HG03354 (cell line): ENCODE data around the gene LAMTOR3.

ENCODE experiments used
- ATAC-seq: cut with Tn5 transposase; IDR thresholded peaks from one replicate; pipeline ENCODE4 v1.9.1; 2021; ENCODE audit warnings: mild to moderate bottlenecking; ENCODE audit not compliant: unreplicated experiment, poor library complexity, severe bottlenecking

Gene LAMTOR3, protein sequence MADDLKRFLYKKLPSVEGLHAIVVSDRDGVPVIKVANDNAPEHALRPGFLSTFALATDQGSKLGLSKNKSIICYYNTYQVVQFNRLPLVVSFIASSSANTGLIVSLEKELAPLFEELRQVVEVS

GRCh38 chr4:99894161-99894997 lies at the start of gene LAMTOR3:
LAMTOR3 (minus strand) TSS chr4:99894427; CDS start chr4:99893963, 464 bp downstream.
- ATAC-seq: peak; percentile 100

DNA sequence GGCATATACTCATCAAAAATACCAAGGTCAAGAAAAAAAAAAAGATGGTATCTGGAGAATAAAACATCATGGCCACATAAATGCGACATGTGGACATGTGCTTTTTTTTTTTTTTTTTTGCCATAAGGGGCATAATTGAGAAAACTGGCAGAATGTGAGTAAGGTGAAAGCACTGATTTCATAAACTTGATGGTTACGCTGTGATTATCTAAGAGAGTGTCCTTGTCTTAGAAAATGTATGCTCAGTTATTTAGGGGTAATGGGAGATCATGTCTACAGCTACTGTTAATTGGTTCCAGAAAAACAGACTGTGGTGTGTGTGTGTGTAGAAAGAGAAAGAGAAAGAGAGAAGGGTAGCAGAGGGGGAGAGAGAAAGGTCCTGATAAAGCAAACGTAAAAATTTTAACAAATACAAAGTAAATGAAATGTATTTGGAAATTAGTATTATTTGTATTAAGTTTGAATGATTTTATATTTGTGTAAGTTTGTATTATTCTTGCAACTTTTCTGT lies 44.1 kb upstream of the LAMTOR3 start:
- no peak for ATAC-seq

- ATAC-seq: no peak
Measured at GRCh38 chr4:99934891-99935290, 40.7 kb upstream of the LAMTOR3 start.

DNA sequence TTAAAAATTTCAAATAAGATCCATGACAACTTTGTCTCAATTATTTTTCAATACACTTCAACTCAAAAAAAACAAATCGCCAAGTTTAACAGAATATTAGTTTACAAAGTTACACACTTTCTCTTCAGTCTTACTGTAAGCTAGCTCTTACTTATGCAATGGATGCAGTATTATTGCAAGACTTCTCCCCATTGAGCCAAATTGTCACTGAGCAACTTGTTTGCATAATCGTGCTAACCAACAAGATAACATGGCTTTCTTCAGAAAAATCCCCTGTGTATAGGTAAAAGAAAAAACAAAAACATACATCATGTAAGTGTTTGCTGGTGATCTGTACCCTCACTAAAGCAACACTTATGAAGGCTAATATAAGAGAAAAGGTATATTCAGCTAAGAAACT lies 33.3 kb upstream of the LAMTOR3 start:
- no peak for ATAC-seq

DNA sequence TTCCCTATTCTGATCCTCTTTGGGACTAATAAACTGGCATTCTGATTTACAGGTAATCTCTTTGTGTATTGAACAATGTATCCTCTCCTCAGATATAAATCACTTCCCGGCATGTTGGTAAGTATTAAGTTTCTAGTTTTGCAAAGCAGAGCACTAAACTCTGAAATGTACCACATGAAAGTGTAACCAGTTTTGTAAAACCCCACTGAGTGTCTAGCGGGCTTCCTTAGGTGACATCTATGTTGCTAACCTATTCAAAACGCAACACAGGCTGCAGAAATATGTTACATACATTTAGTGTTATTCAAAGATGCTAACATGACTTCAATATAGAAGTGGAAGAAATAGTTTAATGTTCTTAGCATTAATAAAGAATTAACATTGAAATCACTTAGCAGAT lies 26.9 kb upstream of the LAMTOR3 start:
- ATAC-seq: no peak

DNA sequence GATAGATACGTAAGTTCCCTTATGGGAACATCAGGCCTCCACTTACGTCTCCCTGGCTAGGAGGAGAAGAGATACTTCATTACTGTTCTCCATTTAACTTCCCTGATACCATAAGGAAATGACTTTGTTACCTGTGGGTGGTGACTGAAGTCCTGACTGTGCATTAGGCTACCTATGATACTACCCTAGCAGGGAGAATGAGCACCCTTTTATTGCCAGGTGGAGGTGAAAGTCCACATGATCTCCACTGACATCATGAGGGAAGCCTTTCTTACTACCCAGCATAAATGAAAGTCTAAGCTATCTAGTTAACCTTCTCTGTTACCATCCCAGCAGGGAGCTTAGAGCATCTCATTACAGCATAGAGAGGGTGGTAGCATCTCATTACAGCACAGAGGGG lies 24.4 kb upstream of the LAMTOR3 start:
- no peak for ATAC-seq

- ATAC-seq: no peak
Measured at GRCh38 chr4:99917575-99917974, 23.3 kb upstream of the LAMTOR3 start.

GRCh38 chr4:99915449-99915848 lies 21.2 kb upstream of the LAMTOR3 start:
- ATAC-seq: no peak

- ATAC-seq: no peak
Measured at GRCh38 chr4:99894998-99895397, 771 bp upstream of the LAMTOR3 start.

- ATAC-seq: no peak
Measured at GRCh38 chr4:99893839-99894160, 427 bp downstream of the LAMTOR3 start.

DNA sequence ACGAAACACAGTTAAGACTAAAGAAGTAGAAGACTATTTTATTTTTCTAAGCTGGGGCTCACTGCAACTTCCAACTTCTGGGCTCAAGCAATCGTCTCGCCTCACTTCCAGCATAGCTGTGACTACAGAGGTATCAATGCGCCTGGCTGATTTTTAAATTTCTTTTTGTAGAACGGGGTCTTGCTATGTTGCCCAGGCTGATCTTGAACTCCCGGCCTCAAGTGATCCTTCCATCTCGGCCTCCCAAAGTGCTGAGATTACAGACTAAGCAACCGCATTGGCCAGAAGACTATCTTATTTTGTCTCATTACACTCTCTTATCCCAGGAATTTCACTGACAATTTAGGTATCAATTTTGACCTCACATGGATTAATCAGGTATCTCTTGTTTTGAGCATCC lies 1.2 kb downstream of the LAMTOR3 start:
- no peak for ATAC-seq

DNA sequence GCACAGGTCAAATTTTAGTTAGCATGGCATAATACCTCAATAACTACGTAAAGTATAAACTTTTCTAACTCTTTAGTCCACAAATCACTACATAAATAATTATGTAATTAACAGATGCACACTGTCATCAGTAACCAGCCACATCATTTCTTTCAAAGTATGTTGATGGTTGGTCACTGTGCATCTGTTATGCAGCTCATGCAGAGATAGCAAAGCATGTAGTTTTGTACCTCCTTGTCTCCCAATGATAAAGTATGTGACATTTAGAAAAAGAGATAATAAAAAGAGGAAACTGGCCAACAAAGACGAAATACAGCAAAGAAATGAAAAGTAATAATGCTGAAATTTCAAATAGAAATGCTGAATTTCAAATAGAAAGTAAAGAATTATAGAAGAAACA lies 2.9 kb downstream of the LAMTOR3 start:
- no peak for ATAC-seq

DNA sequence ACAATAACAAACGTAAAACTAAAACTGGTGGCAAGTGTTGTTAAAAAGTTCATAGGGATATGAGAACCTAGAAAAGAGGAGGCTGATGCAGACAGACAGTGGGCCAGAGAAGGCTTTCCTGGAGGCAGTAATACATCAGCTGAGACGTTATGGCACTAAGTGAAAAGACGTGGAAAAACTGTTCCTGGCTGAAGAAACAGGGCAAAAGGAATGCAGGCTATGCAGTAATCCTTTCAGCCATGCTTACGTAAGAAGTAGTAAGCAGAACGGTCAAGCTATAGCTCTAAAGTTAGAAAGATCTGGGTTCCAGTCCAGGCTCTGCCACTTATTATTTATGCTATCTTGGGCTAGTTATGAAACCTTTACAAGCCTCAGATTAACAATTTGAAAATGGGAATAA lies 6.4 kb downstream of the LAMTOR3 start:
- no peak for ATAC-seq

GRCh38 chr4:99886146-99886545 lies 8.1 kb downstream of the LAMTOR3 start:
- ATAC-seq: no peak

DNA sequence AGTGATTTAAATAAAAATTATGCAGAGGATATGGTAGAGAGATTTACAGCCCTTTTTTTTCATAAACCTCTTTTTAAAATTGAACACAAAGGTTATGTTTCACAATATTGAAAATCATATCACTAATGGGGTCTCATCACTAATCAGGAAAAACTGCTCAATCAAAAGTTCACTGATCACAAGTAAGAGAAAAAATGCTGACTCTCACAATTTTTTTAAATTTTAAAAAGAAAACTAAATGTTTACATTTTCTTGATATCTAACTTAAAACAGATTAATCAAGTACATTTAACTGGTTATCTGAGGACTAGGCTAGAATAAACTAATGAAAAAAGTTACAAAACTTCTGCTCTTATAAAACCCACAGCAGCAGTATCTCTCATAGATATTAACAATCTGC lies 8.5 kb downstream of the LAMTOR3 start:
- no peak for ATAC-seq

- peak; percentile 62 for ATAC-seq
Measured at GRCh38 chr4:99885063-99885664, 9.1 kb downstream of the LAMTOR3 start.

GRCh38 chr4:99879458-99879857 lies 14.8 kb downstream of the LAMTOR3 start:
- ATAC-seq: no peak

DNA sequence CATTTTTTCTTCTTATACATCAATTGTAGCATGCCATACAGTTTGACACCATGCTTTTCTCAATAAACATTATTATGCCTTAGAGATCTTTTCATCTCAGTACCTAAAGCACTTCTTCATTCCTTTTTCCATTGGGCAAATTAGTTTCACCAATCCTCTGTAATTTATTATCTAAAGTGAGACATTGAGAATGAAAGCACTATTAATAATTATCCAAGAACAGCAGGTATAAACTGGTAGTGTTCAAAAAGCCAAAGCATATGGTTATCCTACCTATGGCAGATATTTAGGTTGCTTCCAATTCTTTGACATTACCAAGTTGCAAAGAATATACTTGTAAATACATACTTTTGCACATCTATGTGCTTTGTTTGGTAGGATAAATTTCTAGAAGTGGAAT lies 15.6 kb downstream of the LAMTOR3 start:
- peak; percentile 74 for ATAC-seq

- ATAC-seq: no peak
Measured at GRCh38 chr4:99876946-99877345, 17.3 kb downstream of the LAMTOR3 start.

- no peak for ATAC-seq
Measured at GRCh38 chr4:99875071-99875470, 19.2 kb downstream of the LAMTOR3 start.

DNA sequence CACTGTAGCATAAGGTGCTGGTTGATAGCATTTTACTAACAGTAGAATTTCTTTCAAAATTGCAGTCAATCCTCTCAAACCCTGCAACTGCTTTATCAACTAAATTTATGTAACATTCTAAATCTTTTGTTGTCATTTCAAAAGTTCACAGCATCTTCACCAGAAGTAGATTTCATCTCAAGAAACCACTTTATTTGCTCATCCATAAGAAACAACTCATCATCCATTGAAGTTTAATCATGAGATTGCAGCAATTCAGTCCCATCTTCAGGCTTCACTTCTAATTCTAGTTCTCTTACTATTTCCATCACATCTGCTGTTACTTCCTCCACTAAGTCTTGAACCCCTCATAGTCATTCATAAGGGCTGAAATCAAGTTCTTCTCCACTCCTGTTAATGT lies 21.7 kb downstream of the LAMTOR3 start:
- no peak for ATAC-seq
